DND-41 (cell line): ENCODE data around the gene ALDOA.

Source experiments
- ATAC-seq: fragments of 200-7000 bp; cut with Tn5 transposase; 3 replicates; pipeline ENCODE4 v1.9.1; 2021; ENCODE audit warnings: low read depth; ENCODE audit not compliant: insufficient read depth
- DNase-seq: peaks from one replicate; pipeline ENCODE4 v3.0.0-alpha.2; 2020
- H2AFZ ChIP-seq: 2 replicates; pipeline ENCODE4 v1.6.0; 2012; ENCODE audit warnings: low read depth, low read length
- H3K27ac ChIP-seq: 2 replicates; pipeline ENCODE4 v1.5.1; 2012; ENCODE audit warnings: low read length, inconsistent platforms
- H3K27me3 ChIP-seq: fragments of 200-600 bp; sonication (generic); 2 replicates; pipeline ENCODE4 v1.6.0; 2012; ENCODE audit warnings: low read length, mild to moderate bottlenecking, inconsistent platforms; ENCODE audit not compliant: insufficient read depth, poor library complexity
- H3K36me3 ChIP-seq: 2 replicates; pipeline ENCODE4 v1.5.1; 2012; ENCODE audit warnings: low read length, inconsistent platforms; ENCODE audit not compliant: insufficient read depth
- H3K4me1 ChIP-seq: 2 replicates; pipeline ENCODE4 v1.5.1; 2012; ENCODE audit warnings: mild to moderate bottlenecking, low read length; ENCODE audit not compliant: insufficient read depth
- H3K4me2 ChIP-seq: 2 replicates; pipeline ENCODE4 v1.6.0; 2012; ENCODE audit warnings: mild to moderate bottlenecking, moderate library complexity, low read length, inconsistent platforms; ENCODE audit not compliant: insufficient read depth
- H3K4me3 ChIP-seq, 2 experiments: fragments of 200-600 bp in 1 of 2; shearing (Covaris generic) in 1 of 2; 2 replicates each; pipeline ENCODE4 v1.5.1; 2012 to 2016; ENCODE audit warnings: inconsistent platforms in 2 of 2, low read length in 2 of 2, mild to moderate bottlenecking in 2 of 2, low read depth in 1 of 2, moderate library complexity in 1 of 2
- H3K79me2 ChIP-seq: 2 replicates; pipeline ENCODE4 v1.6.0; 2012; ENCODE audit warnings: low read length, inconsistent platforms; ENCODE audit not compliant: insufficient read depth
- H3K9ac ChIP-seq: 2 replicates; pipeline ENCODE4 v1.6.0; 2012; ENCODE audit warnings: low read depth, mild to moderate bottlenecking, inconsistent platforms, low read length, moderate library complexity
- H3K9me3 ChIP-seq: 2 replicates; pipeline ENCODE4 v1.5.1; 2012; ENCODE audit warnings: low read length, moderate library complexity, mild to moderate bottlenecking, inconsistent platforms; ENCODE audit not compliant: insufficient read depth, severe bottlenecking
- H4K20me1 ChIP-seq: 2 replicates; pipeline ENCODE4 v1.6.0; 2012; ENCODE audit warnings: low read length; ENCODE audit not compliant: insufficient read depth
- EZH2 ChIP-seq: IDR thresholded peaks from 3 replicates; pipeline ENCODE4 v1.6.1; 2012; ENCODE audit warnings: borderline replicate concordance, low read depth, mild to moderate bottlenecking, moderate library complexity, low read length, inconsistent platforms; ENCODE audit not compliant: severe bottlenecking
- TF ChIP-seq, protein P1 (sequence below): IDR thresholded peaks from 2 replicates; pipeline ENCODE4 v1.5.1; 2012; ENCODE audit warnings: borderline replicate concordance, low read length, moderate library complexity, mild to moderate bottlenecking; ENCODE audit not compliant: poor library complexity, severe bottlenecking; ENCODE audit errors: extremely low read depth

The ALDOA gene

DNA sequence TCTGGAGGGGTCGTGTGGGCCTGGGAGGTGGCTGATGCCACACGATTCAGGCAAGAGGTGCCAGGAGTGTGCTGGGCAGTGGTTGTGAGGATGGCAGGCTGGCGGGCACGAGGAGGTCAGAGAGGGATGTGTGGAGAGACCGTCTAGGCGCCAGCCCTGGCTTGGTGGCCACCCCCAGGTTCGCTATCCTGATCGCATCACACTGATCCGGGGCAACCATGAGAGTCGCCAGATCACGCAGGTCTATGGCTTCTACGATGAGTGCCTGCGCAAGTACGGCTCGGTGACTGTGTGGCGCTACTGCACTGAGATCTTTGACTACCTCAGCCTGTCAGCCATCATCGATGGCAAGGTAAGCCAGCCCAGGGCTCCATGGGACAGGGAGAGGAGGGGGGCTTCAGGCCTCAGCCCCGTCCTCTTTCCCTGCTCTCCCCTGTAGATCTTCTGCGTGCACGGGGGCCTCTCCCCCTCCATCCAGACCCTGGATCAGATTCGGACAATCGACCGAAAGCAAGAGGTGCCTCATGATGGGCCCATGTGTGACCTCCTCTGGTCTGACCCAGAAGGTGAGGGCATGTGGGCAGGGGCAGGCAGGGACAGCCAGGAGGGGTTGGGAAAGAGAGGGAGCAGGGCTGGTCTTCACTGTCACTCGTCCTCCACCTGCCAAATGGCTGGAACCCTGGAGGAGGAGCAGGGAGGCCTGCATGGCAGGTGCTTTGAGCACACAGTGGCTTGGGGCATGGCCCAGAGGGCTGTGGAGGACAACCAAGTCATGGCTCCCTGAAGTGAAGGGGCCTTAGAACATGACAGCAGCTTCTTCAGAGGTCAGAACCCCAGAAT lies 17.9 kb downstream of the ALDOA start:
- no peak for ATAC-seq
- no peak for DNase-seq
- H3K9ac ChIP-seq = no peak overlapping the region
- no peak for TF ChIP-seq EZH2
- TF ChIP-seq, protein P1, sequence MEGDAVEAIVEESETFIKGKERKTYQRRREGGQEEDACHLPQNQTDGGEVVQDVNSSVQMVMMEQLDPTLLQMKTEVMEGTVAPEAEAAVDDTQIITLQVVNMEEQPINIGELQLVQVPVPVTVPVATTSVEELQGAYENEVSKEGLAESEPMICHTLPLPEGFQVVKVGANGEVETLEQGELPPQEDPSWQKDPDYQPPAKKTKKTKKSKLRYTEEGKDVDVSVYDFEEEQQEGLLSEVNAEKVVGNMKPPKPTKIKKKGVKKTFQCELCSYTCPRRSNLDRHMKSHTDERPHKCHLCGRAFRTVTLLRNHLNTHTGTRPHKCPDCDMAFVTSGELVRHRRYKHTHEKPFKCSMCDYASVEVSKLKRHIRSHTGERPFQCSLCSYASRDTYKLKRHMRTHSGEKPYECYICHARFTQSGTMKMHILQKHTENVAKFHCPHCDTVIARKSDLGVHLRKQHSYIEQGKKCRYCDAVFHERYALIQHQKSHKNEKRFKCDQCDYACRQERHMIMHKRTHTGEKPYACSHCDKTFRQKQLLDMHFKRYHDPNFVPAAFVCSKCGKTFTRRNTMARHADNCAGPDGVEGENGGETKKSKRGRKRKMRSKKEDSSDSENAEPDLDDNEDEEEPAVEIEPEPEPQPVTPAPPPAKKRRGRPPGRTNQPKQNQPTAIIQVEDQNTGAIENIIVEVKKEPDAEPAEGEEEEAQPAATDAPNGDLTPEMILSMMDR = no peak
- H2AFZ ChIP-seq = no peak overlapping the region
- no peaks in the 10 kb centered on the region for H3K27me3 ChIP-seq
- H3K79me2 ChIP-seq = peaks cover 25% of the 10 kb centered on the region
- peaks cover 1% of the 10 kb centered on the region; the same call in 1 of the 2 replicates for H3K4me1 ChIP-seq
- peaks cover 31% of the 10 kb centered on the region for H4K20me1 ChIP-seq
- no peak overlapping the region for H3K4me3 ChIP-seq
- no peaks in the 10 kb centered on the region for H3K9me3 ChIP-seq
- no peak overlapping the region for H3K4me2 ChIP-seq
- no peak overlapping the region for H3K27ac ChIP-seq
- H3K36me3 ChIP-seq = peaks cover 66% of the 10 kb centered on the region

DNA sequence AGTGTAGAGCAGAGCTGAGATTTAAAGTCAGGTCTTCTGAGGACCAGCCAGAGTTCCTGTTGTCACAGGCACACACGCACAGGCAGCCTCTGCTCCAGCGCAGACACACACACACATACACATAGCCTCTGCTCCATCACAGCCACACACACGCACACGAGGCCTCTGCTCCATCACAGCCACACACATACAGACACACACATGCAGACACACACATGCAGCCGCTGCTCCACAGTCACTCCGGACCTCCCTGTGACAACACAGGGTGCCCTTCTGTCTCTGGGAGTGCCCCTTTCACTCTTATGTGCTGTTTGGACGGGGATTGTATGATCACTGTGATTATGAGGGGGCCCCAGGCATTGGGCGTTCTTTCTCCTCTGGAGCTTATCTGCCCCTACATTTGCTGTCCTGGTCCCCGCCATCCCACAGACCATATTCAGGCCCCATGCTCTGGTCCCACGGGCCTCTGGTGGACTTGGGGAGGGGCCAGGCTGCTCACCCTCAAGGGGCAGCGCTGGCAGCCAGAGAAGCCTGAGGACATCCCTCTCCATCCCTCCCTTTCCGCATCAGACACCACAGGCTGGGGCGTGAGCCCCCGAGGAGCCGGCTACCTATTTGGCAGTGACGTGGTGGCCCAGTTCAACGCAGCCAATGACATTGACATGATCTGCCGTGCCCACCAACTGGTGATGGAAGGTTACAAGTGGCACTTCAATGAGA lies 18.7 kb downstream of the ALDOA start:
- H3K4me3 ChIP-seq = no peak overlapping the region
- no peak overlapping the region for H3K27ac ChIP-seq
- peaks cover 59% of the 10 kb centered on the region for H3K36me3 ChIP-seq
- TF ChIP-seq, protein P1 = no peak
- TF ChIP-seq EZH2 = no peak
- H3K79me2 ChIP-seq = peaks cover 16% of the 10 kb centered on the region
- H3K4me2 ChIP-seq = no peak overlapping the region
- H3K9me3 ChIP-seq = no peaks in the 10 kb centered on the region
- DNase-seq = no peak
- peaks cover 28% of the 10 kb centered on the region for H4K20me1 ChIP-seq
- H3K4me1 ChIP-seq = no peaks in the 10 kb centered on the region
- ATAC-seq = no peak
- no peak overlapping the region for H2AFZ ChIP-seq
- H3K9ac ChIP-seq = no peak overlapping the region
- H3K27me3 ChIP-seq = no peaks in the 10 kb centered on the region

DNA sequence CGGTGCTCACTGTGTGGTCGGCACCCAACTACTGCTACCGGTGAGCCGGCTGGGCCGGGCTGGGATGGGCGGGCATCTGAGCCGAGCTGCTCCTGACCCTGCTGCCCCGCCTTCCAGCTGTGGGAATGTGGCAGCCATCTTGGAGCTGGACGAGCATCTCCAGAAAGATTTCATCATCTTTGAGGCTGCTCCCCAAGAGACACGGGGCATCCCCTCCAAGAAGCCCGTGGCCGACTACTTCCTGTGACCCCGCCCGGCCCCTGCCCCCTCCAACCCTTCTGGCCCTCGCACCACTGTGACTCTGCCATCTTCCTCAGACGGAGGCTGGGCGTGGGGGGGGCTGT lies 19.2 kb downstream of the ALDOA start:
- Histone ChIP-seq H3K9me3 (no peaks in the 10 kb centered on the region), H3K4me3 (no peak overlapping the region), H3K9ac (no peak overlapping the region), H3K4me2 (no peak overlapping the region), H3K79me2 (peaks cover 11% of the 10 kb centered on the region), H2AFZ (no peak overlapping the region), H3K4me1 (no peaks in the 10 kb centered on the region), H3K27ac (no peak overlapping the region), H4K20me1 (peaks cover 22% of the 10 kb centered on the region), H3K27me3 (no peaks in the 10 kb centered on the region), H3K36me3 (peaks cover 53% of the 10 kb centered on the region)
- no peak for TF ChIP-seq EZH2
- TF ChIP-seq, protein P1 = no peak
- no peak for ATAC-seq
- no peak for DNase-seq
